HG03045 (cell line): ENCODE results near the gene ZNF598.
A peak's percentile ranks its signal among the peaks of the same experiment; 100 is the strongest.

Source experiments
- ATAC-seq: cut with Tn5 transposase; IDR thresholded peaks from one replicate; pipeline ENCODE4 v1.9.1; 2021; ENCODE audit warnings: mild to moderate bottlenecking, moderate library complexity; ENCODE audit not compliant: unreplicated experiment

ZNF598 gene

GRCh38 chr16:2009791-2010510 is at the start of gene ZNF598:
Gene ZNF598 (minus strand): TSS chr16:2009821.
- ATAC-seq = peak; percentile 81

- ATAC-seq = no peak
Observed at GRCh38 chr16:2058872-2059271, 49.3 kb upstream of the ZNF598 start.

GRCh38 chr16:2058420-2058819 is 48.8 kb upstream of the ZNF598 start:
- ATAC-seq = no peak

- no peak for ATAC-seq
Observed at GRCh38 chr16:2057438-2057837, 47.8 kb upstream of the ZNF598 start.

GRCh38 chr16:2056681-2057407 is 47.2 kb upstream of the ZNF598 start:
- no peak for ATAC-seq

- no peak for ATAC-seq
Observed at GRCh38 chr16:2056077-2056476, 46.5 kb upstream of the ZNF598 start.

GRCh38 chr16:2054543-2055245 is 45.1 kb upstream of the ZNF598 start:
- ATAC-seq = no peak

GRCh38 chr16:2053897-2054296 is 44.3 kb upstream of the ZNF598 start:
- ATAC-seq = no peak

GRCh38 chr16:2053211-2053610 is 43.6 kb upstream of the ZNF598 start:
- no peak for ATAC-seq

- peak; percentile 1 for ATAC-seq
Observed at GRCh38 chr16:2048116-2048543, 38.5 kb upstream of the ZNF598 start.

GRCh38 chr16:2047330-2048115 is 37.9 kb upstream of the ZNF598 start, which contains the start of the genes NTHL1 and TSC2:
Gene NTHL1 (minus strand): TSS chr16:2047834. CDS start chr16:2047823, 11 bp downstream.
Gene TSC2 (plus strand): TSS chr16:2047985. CDS start chr16:2048616, 631 bp downstream.
- ATAC-seq = peak; percentile 88

GRCh38 chr16:2046893-2047329 is 37.3 kb upstream of the ZNF598 start:
- no peak for ATAC-seq

- ATAC-seq = no peak
Observed at GRCh38 chr16:2045965-2046892, 36.6 kb upstream of the ZNF598 start.

- ATAC-seq = no peak
Observed at GRCh38 chr16:2044541-2044940, 34.9 kb upstream of the ZNF598 start.

- ATAC-seq = no peak
Observed at GRCh38 chr16:2043667-2044451, 34.2 kb upstream of the ZNF598 start.

GRCh38 chr16:2042986-2043666 is 33.5 kb upstream of the ZNF598 start:
- no peak for ATAC-seq

GRCh38 chr16:2042171-2042985 is 32.8 kb upstream of the ZNF598 start:
- ATAC-seq = no peak
